ENCODE measurements around the gene ADAM33.

ADAM33 gene

GRCh38 chr20:3706774-3707507, 25.1 kb upstream of the ADAM33 start:
- DNase-seq, result no peak

- DNase-seq, result no peak
These were observed 24.3 kb upstream of the ADAM33 start for GRCh38 chr20:3705970-3706739.

GRCh38 chr20:3705491-3705969, 23.7 kb upstream of the ADAM33 start:
- DNase-seq, result no peak

- no peak for DNase-seq
These were observed 22.3 kb upstream of the ADAM33 start for GRCh38 chr20:3704087-3704486.

- DNase-seq, result no peak
These were observed 21.0 kb upstream of the ADAM33 start for GRCh38 chr20:3702611-3703391.

- no peak for DNase-seq
These were observed 19.5 kb upstream of the ADAM33 start for GRCh38 chr20:3701061-3701998.

- DNase-seq, result no peak
These were observed 17.2 kb upstream of the ADAM33 start for GRCh38 chr20:3699037-3699436.

- DNase-seq, result no peak
These were observed 16.8 kb upstream of the ADAM33 start for GRCh38 chr20:3698591-3699001.

- no peak for DNase-seq
These were observed 15.9 kb upstream of the ADAM33 start for GRCh38 chr20:3697588-3698305.

- DNase-seq, result no peak
These were observed 15.2 kb upstream of the ADAM33 start for GRCh38 chr20:3696745-3697587.

GRCh38 chr20:3696200-3696599, 14.4 kb upstream of the ADAM33 start:
- DNase-seq, result no peak

- DNase-seq, result no peak
These were observed 13.1 kb upstream of the ADAM33 start for GRCh38 chr20:3694864-3695263.

GRCh38 chr20:3693376-3693775, 11.6 kb upstream of the ADAM33 start:
- no peak for DNase-seq

- DNase-seq, result no peak
These were observed 11.0 kb upstream of the ADAM33 start for GRCh38 chr20:3692706-3693294.

- DNase-seq, result no peak
These were observed 10.1 kb upstream of the ADAM33 start for GRCh38 chr20:3691897-3692296.

- DNase-seq, result no peak
These were observed 9.5 kb upstream of the ADAM33 start for GRCh38 chr20:3691306-3691705.

GRCh38 chr20:3690413-3690812, 8.6 kb upstream of the ADAM33 start:
- no peak for DNase-seq

GRCh38 chr20:3689978-3690377, 8.2 kb upstream of the ADAM33 start:
- DNase-seq, result no peak

- DNase-seq, result no peak
These were observed 5.8 kb upstream of the ADAM33 start for GRCh38 chr20:3687655-3688054.

- DNase-seq, result no peak
These were observed 5.1 kb upstream of the ADAM33 start for GRCh38 chr20:3686867-3687321.

All from RPMI8226 (cell line).